Activated T-helper 1 cell treated with anti-CD3 and anti-CD28 coated beads, Interleukin-2, amount 50 U/mL, for 16 hours (primary cell): Measurements from ENCODE around the gene MAPK8IP1.

Experiments used
- DNase-seq, 2 donors: peaks; one replicate each; pipeline ENCODE4 v3.0.0-alpha.2; 2020; ENCODE audit warnings: low read depth in 1 of 2, low spot score in 1 of 2

Gene MAPK8IP1

DNA sequence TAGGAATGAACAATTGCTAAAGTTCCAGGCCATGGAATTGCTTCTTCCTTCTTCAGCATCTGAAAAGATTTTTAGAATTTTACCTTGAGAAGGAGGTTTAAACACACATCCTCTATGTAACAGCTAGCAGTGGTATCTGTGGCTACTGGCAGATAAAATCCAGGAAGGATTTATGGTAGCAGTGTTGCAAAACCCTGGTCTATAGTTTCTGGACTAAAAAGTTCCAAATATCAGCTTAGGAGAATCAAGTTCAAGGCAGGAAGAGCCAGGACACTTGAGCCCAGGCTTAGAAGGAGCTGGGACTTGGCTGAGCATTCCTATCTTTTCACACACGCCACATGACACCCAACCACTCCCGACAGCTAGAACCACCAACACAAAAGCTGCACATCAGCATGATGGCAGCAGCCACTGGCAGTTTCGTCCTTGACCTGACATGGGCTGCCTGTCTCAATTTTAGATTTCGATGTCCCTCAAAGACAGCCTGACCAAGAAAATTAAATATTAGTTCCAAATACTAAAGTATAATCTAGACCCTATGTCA lies 51.1 kb downstream of the MAPK8IP1 start:
- DNase-seq = no peak

GRCh38 chr11:45937916-45938315 lies 52.5 kb downstream of the MAPK8IP1 start:
- no peak for DNase-seq

DNA sequence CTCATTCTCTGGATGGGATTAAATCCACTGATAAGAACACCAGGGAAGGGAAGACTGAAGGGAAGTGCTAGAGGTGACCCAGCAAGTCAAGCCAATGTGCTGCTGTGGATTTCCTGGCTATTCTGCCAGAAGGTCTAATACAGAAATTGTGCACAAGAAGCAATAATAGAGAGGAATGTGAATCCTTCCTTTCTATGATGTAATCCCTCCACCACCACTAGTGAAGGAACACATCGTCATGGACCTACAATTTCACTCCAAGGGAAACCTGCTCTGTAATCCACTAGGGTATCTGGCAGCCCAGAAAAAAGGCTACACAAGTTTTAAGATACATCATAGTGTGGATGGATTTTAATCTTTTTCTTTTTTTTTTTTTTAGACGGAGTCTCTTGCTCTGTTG lies 54.4 kb downstream of the MAPK8IP1 start:
- no peak for DNase-seq

DNA sequence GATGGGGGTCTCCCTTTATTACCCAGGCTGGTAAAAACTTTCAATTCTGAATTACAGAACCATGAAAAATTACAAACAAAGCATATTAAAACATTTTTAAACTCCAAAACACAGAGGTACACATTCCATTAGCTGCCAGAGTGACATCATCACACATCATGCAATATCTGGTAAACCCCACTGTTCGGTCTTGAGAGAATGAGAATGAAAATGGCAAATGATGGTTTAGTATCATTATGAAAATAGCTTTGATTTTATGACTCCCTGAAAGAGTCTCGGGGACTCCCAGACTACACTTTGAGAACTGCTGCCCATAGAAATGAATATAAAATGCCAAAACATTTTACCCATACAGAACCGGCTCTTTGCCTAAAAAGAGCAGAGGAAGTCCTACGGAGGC lies 55.8 kb downstream of the MAPK8IP1 start:
- DNase-seq = no peak

DNA sequence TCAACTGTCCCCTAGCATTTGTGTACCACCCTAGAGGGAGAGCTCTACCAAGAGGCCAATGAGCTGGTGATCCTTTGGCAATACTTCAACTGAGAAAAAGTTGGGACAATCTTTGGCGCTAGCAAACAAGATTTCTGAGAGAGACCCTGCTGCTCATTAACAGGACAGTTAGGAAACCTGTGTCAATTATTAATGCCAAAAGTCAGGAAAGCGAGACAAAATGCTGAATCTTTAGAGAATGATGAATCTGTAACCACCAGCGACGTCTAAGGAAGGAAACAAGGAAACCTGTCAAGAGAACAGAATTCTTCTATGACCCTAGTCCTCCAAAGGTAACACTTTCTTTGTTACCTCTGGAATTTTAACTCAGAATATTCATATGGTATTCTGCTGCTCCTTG lies 56.9 kb downstream of the MAPK8IP1 start:
- no peak for DNase-seq

DNA sequence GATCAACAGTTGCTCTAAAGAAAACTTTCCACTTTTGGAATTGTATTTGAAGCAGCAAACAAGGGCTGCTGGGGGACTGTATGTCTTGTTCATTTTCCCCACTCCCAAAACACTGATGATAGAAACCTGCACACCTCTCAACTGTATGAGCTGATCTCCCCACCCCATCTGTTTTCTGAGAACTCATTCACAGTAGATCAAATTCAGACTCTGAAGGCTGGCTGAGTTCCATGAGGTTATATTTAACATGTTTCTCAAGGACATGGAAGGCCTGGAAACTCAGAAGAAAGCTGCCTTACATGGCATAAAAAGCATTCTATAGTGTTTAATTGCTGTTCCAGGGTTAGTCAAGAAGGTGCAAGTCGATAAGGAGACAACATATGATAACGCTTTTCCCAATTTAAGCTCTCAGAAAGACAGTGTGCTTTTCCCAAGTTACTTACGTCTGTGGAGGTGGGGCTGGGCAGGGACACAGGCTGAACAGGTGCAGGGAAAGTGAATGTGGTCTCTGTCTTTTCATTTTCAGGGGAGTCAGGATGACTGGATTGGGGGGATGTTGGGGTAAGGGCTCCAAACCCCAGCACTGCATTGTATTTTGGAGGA lies 60.0 kb downstream of the MAPK8IP1 start:
- DNase-seq = no peak

DNA sequence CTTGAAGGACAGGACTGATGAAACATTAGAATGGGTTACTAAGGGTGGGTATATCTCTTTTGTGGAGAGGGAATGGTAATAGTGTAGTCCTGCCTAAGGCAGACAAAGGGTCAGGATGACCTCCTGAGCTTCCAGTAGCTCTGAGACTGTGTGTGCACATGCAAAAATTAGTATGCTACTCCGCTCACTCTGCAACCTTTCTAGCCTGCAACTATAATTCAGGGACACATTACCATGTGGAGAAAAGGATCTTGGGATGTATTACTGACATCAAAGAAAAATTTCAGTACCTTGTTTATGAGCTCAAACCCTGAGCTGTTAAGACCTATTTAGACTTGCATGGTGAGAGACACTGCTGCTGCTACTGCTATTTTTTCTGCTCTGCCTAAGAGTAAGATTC lies 62.4 kb downstream of the MAPK8IP1 start:
- no peak for DNase-seq

- no peak for DNase-seq
These were observed 62.9 kb downstream of the MAPK8IP1 start for GRCh38 chr11:45948356-45948755.

DNA sequence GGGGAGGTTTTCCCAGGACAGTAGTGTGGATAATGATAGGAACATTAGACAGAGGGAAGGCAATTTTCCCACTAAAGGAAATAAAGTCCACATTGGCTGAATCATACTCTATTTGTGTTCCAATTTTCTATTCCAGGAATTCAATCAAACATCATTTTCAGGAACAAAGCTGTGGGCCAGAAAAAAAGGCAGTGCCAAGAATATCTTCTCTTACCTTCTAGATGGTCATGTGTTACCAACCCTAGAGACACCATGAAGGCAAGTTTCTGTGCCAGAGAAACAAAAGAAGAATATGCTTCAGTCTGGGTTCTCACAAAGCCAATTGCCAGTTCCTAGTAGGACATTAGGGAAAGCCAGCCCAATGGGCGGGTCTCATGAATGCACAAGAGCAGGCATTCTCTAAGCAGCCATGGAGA lies 64.5 kb downstream of the MAPK8IP1 start:
- DNase-seq = no peak
